HEK293 (cell line): ENCODE data around the gene EXT2.

Experiments
- EGR2 ChIP-seq: fragments of 450-650 bp; formaldehyde crosslinking; IDR thresholded peaks from 2 replicates; pipeline ENCODE4 v1.5.1; 2016; ENCODE audit warnings: low read depth, missing biosample characterization, missing genetic modification characterization
- GLI2 ChIP-seq: fragments of 450-650 bp; formaldehyde crosslinking; IDR thresholded peaks from 2 replicates; pipeline ENCODE4; 2017; ENCODE audit warnings: missing biosample characterization, missing genetic modification characterization, low read depth, borderline replicate concordance
- GLIS2 ChIP-seq: fragments of 450-650 bp; formaldehyde crosslinking; IDR thresholded peaks from 2 replicates; pipeline ENCODE4 v1.5.1; 2016; ENCODE audit warnings: missing biosample characterization, missing genetic modification characterization
- HOXD13 ChIP-seq: sonication (generic); formaldehyde crosslinking; IDR thresholded peaks from 2 replicates; pipeline ENCODE4 v1.8.0; 2022; ENCODE audit warnings: missing genetic modification reagents, borderline replicate concordance
- KLF1 ChIP-seq: fragments of 450-650 bp; formaldehyde crosslinking; IDR thresholded peaks from 2 replicates; pipeline ENCODE4 v1.5.1; 2016; ENCODE audit warnings: missing biosample characterization, missing genetic modification characterization
- MEIS1 ChIP-seq: sonication (generic); formaldehyde crosslinking; IDR thresholded peaks from 2 replicates; pipeline ENCODE4 v1.8.1; 2022; ENCODE audit warnings: missing genetic modification reagents, mild to moderate bottlenecking, borderline replicate concordance
- PBX3 ChIP-seq: sonication (generic); formaldehyde crosslinking; IDR thresholded peaks from 2 replicates; pipeline ENCODE4 v1.8.1; 2022; ENCODE audit warnings: mild to moderate bottlenecking, moderate library complexity, missing genetic modification reagents
- PRDM10 ChIP-seq: fragments of 450-650 bp; formaldehyde crosslinking; IDR thresholded peaks from 2 replicates; pipeline ENCODE4 v1.5.1; 2016; ENCODE audit warnings: missing biosample characterization, missing genetic modification characterization
- SP2 ChIP-seq: fragments of 450-650 bp; formaldehyde crosslinking; IDR thresholded peaks from 2 replicates; pipeline ENCODE4 v1.5.1; 2016; ENCODE audit warnings: missing biosample characterization, missing genetic modification characterization
- ZFP37 ChIP-seq: fragments of 450-650 bp; formaldehyde crosslinking; IDR thresholded peaks from 2 replicates; pipeline ENCODE4 v1.5.1; 2016; ENCODE audit warnings: missing biosample characterization, missing genetic modification characterization
- ZNF112 ChIP-seq: fragments of 450-650 bp; formaldehyde crosslinking; IDR thresholded peaks from 2 replicates; pipeline ENCODE4 v1.5.0; 2017; ENCODE audit warnings: missing biosample characterization, missing genetic modification characterization
- ZNF114 ChIP-seq: fragments of 450-650 bp; formaldehyde crosslinking; IDR thresholded peaks from 2 replicates; pipeline ENCODE4 v1.5.0; 2017; ENCODE audit warnings: missing biosample characterization, missing genetic modification characterization
- ZNF169 ChIP-seq: fragments of 450-650 bp; formaldehyde crosslinking; IDR thresholded peaks from 2 replicates; pipeline ENCODE4 v1.5.1; 2016; ENCODE audit warnings: missing biosample characterization, missing genetic modification characterization
- ZNF335 ChIP-seq: fragments of 450-650 bp; formaldehyde crosslinking; conservative IDR thresholded peaks from 2 replicates; pipeline ENCODE4 v1.5.1; 2016; ENCODE audit warnings: missing biosample characterization, missing genetic modification characterization
- ZNF544 ChIP-seq: fragments of 450-650 bp; formaldehyde crosslinking; IDR thresholded peaks from 2 replicates; pipeline ENCODE4 v1.5.0; 2017; ENCODE audit warnings: missing biosample characterization, missing genetic modification characterization
- ZNF658 ChIP-seq: fragments of 450-650 bp; formaldehyde crosslinking; IDR thresholded peaks from 2 replicates; pipeline ENCODE4; 2016; ENCODE audit warnings: missing biosample characterization, missing genetic modification characterization
- ZNF692 ChIP-seq: fragments of 450-650 bp; formaldehyde crosslinking; IDR thresholded peaks from 2 replicates; pipeline ENCODE4 v1.5.1; 2016; ENCODE audit warnings: missing biosample characterization, missing genetic modification characterization
- ZNF76 ChIP-seq: fragments of 450-650 bp; formaldehyde crosslinking; IDR thresholded peaks from 2 replicates; pipeline ENCODE4; 2016; ENCODE audit warnings: low read depth, missing biosample characterization, missing genetic modification characterization, borderline replicate concordance
- ZNF777 ChIP-seq: fragments of 450-650 bp; formaldehyde crosslinking; IDR thresholded peaks from 2 replicates; pipeline ENCODE4 v1.5.1; 2017; ENCODE audit warnings: missing biosample characterization, missing genetic modification characterization, borderline replicate concordance
- ZNF792 ChIP-seq: fragments of 450-650 bp; formaldehyde crosslinking; IDR thresholded peaks from 2 replicates; pipeline ENCODE4 v1.5.1; 2016; ENCODE audit warnings: missing biosample characterization, missing genetic modification characterization
- ZNF837 ChIP-seq: fragments of 450-650 bp; formaldehyde crosslinking; IDR thresholded peaks from 2 replicates; pipeline ENCODE4 v1.5.1; 2016; ENCODE audit warnings: missing biosample characterization, missing genetic modification characterization
- ZSCAN16 ChIP-seq: fragments of 450-650 bp; formaldehyde crosslinking; IDR thresholded peaks from 2 replicates; pipeline ENCODE4 v1.5.1; 2016; ENCODE audit warnings: missing biosample characterization, missing genetic modification characterization
- ZSCAN5A ChIP-seq: fragments of 450-650 bp; formaldehyde crosslinking; IDR thresholded peaks from 2 replicates; pipeline ENCODE4 v1.5.1; 2016; ENCODE audit warnings: missing biosample characterization, missing genetic modification characterization
- TF ChIP-seq, protein P1 (sequence below): fragments of 450-650 bp; formaldehyde crosslinking; IDR thresholded peaks from 2 replicates; pipeline ENCODE4 v1.5.1; 2016; ENCODE audit warnings: missing biosample characterization, missing genetic modification characterization
- TF ChIP-seq, protein P2 (sequence below): fragments of 450-650 bp; formaldehyde crosslinking; IDR thresholded peaks from 2 replicates; pipeline ENCODE4 v1.5.1; 2016; ENCODE audit warnings: missing biosample characterization, missing genetic modification characterization
- TF ChIP-seq, protein P3 (sequence below): fragments of 450-650 bp; formaldehyde crosslinking; IDR thresholded peaks from 2 replicates; pipeline ENCODE4 v1.5.1; 2017; ENCODE audit warnings: missing biosample characterization, missing genetic modification characterization

EXT2 gene

GRCh38 chr11:44095506-44096359 lies at the start of gene EXT2 (continued):
- 0 out of 2 replicates have a peak, but pooled peaks have one; percentile 32 for TF ChIP-seq ZNF76 (tag by site-specific recombination)
- no peak for TF ChIP-seq HOXD13
- no peak for TF ChIP-seq ZNF792
- TF ChIP-seq, protein P1, sequence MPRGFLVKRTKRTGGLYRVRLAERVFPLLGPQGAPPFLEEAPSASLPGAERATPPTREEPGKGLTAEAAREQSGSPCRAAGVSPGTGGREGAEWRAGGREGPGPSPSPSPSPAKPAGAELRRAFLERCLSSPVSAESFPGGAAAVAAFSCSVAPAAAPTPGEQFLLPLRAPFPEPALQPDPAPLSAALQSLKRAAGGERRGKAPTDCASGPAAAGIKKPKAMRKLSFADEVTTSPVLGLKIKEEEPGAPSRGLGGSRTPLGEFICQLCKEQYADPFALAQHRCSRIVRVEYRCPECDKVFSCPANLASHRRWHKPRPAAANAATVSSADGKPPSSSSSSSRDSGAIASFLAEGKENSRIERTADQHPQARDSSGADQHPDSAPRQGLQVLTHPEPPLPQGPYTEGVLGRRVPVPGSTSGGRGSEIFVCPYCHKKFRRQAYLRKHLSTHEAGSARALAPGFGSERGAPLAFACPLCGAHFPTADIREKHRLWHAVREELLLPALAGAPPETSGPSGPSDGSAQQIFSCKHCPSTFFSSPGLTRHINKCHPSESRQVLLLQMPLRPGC = no peak
- no peak for TF ChIP-seq MEIS1
- TF ChIP-seq PBX3 (CRISPR knock-in tag) = 0 out of 2 replicates have a peak, but pooled peaks have one; percentile 82
- TF ChIP-seq ZNF837 (tag by site-specific recombination) = no peak
- no peak for TF ChIP-seq ZNF114 (tag by site-specific recombination)
- TF ChIP-seq ZNF169 (tag by site-specific recombination) = no peak
- TF ChIP-seq ZNF335 (tag by site-specific recombination) = no peak
- TF ChIP-seq SP2 (tag by site-specific recombination) = peak; percentile 68
- TF ChIP-seq, protein P2, sequence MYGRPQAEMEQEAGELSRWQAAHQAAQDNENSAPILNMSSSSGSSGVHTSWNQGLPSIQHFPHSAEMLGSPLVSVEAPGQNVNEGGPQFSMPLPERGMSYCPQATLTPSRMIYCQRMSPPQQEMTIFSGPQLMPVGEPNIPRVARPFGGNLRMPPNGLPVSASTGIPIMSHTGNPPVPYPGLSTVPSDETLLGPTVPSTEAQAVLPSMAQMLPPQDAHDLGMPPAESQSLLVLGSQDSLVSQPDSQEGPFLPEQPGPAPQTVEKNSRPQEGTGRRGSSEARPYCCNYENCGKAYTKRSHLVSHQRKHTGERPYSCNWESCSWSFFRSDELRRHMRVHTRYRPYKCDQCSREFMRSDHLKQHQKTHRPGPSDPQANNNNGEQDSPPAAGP (tag by site-specific recombination) = no peak
- TF ChIP-seq, protein P3, sequence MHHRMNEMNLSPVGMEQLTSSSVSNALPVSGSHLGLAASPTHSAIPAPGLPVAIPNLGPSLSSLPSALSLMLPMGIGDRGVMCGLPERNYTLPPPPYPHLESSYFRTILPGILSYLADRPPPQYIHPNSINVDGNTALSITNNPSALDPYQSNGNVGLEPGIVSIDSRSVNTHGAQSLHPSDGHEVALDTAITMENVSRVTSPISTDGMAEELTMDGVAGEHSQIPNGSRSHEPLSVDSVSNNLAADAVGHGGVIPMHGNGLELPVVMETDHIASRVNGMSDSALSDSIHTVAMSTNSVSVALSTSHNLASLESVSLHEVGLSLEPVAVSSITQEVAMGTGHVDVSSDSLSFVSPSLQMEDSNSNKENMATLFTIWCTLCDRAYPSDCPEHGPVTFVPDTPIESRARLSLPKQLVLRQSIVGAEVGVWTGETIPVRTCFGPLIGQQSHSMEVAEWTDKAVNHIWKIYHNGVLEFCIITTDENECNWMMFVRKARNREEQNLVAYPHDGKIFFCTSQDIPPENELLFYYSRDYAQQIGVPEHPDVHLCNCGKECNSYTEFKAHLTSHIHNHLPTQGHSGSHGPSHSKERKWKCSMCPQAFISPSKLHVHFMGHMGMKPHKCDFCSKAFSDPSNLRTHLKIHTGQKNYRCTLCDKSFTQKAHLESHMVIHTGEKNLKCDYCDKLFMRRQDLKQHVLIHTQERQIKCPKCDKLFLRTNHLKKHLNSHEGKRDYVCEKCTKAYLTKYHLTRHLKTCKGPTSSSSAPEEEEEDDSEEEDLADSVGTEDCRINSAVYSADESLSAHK (tag by site-specific recombination) = no peak
- TF ChIP-seq GLI2 (tag by site-specific recombination) = no peak
- no peak for TF ChIP-seq ZNF658 (tag by site-specific recombination)
- TF ChIP-seq ZNF692 (tag by site-specific recombination) = no peak
- no peak for TF ChIP-seq ZFP37
- TF ChIP-seq ZNF777 (tag by site-specific recombination) = 0 out of 2 replicates have a peak, but pooled peaks have one; percentile 36
- TF ChIP-seq EGR2 (tag by site-specific recombination) = peak; percentile 78
- no peak for TF ChIP-seq ZNF112 (tag by site-specific recombination)
- TF ChIP-seq PRDM10 = no peak
- peak; percentile 41; the same call in 1 of the 2 replicates for TF ChIP-seq GLIS2 (tag by site-specific recombination)
- no peak for TF ChIP-seq ZNF544
- no peak; the same call in 1 of the 2 replicates for TF ChIP-seq KLF1 (tag by site-specific recombination)
- no peak for TF ChIP-seq ZSCAN5A (tag by site-specific recombination)
- TF ChIP-seq ZSCAN16 = no peak
